Measurements from ENCODE around the gene EEF1AKMT3.

- TF ChIP-seq CTCF (conservative IDR thresholded peaks at IDR 0.05; ENCODE audit: low read length) (no peak), EZH2phosphoT487 (IDR thresholded peaks at IDR 0.05; ENCODE audit: borderline replicate concordance) (no peak)
Measured at GRCh38 chr12:57822392-57823130, 50.1 kb downstream of the EEF1AKMT3 start.

Measured in Loucy (cell line).